PC-3 (cell line): ENCODE measurements around the gene ARHGAP8.

Experiments used
- CTCF ChIP-seq: fragments of 300-600 bp; sonication (generic); conservative IDR thresholded peaks from 2 replicates; pipeline ENCODE4 v1.5.1; 2017; ENCODE audit warnings: antibody characterized with exemption, low read depth, mild to moderate bottlenecking, low read length
- EZH2 ChIP-seq: fragments of 300-600 bp; sonication (generic); IDR thresholded peaks from one replicate; pipeline ENCODE4 v1.6.1; 2017; ENCODE audit warnings: antibody characterized with exemption, mild to moderate bottlenecking, low read length; ENCODE audit not compliant: unreplicated experiment

- no peak for TF ChIP-seq EZH2
- no peak for TF ChIP-seq CTCF
Measured at GRCh38 chr22:44706488-44706887, 45.9 kb upstream of the ARHGAP8 start.
